Measurements from ENCODE around the gene TM2D1.

TM2D1 gene

GRCh38 chr1:61644303-61644702 is 80.6 kb downstream of the TM2D1 start:
- Histone ChIP-seq H3K9me2 (replicated peaks; ENCODE audit: control insufficient read depth, low read length) (no peaks in the 10 kb centered on the region), H3K27me3 (ENCODE audit: control insufficient read depth, low read length) (no peaks in the 10 kb centered on the region), H3K4me1 (ENCODE audit: control insufficient read depth, low read length) (peaks cover 9% of the 10 kb centered on the region), H3K79me2 (ENCODE audit: control insufficient read depth, low read length) (no peaks in the 10 kb centered on the region), H4K20me1 (ENCODE audit: control insufficient read depth, insufficient read depth, low read depth, low read length) (no peaks in the 10 kb centered on the region), H3K36me3 (ENCODE audit: control insufficient read depth, low read length) (no peaks in the 10 kb centered on the region), H3K4me3 (ENCODE audit: low read length) (no peak overlapping the region), H3K4me2 (ENCODE audit: low read length) (no peak overlapping the region), H3K27ac (ENCODE audit: low read depth, low read length) (no peak overlapping the region), H3K9me3 (ENCODE audit: control insufficient read depth, insufficient read depth, low read length) (no peaks in the 10 kb centered on the region), H3F3A (ENCODE audit: control insufficient read depth, insufficient read depth) (no peaks in the 10 kb centered on the region)
- TF ChIP-seq EZH2phosphoT487 (IDR thresholded peaks at IDR 0.05; ENCODE audit: borderline replicate concordance, low read length) = no peak
- TF ChIP-seq, protein P1, sequence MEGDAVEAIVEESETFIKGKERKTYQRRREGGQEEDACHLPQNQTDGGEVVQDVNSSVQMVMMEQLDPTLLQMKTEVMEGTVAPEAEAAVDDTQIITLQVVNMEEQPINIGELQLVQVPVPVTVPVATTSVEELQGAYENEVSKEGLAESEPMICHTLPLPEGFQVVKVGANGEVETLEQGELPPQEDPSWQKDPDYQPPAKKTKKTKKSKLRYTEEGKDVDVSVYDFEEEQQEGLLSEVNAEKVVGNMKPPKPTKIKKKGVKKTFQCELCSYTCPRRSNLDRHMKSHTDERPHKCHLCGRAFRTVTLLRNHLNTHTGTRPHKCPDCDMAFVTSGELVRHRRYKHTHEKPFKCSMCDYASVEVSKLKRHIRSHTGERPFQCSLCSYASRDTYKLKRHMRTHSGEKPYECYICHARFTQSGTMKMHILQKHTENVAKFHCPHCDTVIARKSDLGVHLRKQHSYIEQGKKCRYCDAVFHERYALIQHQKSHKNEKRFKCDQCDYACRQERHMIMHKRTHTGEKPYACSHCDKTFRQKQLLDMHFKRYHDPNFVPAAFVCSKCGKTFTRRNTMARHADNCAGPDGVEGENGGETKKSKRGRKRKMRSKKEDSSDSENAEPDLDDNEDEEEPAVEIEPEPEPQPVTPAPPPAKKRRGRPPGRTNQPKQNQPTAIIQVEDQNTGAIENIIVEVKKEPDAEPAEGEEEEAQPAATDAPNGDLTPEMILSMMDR (IDR thresholded peaks at IDR 0.05; ENCODE audit: low read depth, low read length, poor library complexity, severe bottlenecking) = no peak

DNA sequence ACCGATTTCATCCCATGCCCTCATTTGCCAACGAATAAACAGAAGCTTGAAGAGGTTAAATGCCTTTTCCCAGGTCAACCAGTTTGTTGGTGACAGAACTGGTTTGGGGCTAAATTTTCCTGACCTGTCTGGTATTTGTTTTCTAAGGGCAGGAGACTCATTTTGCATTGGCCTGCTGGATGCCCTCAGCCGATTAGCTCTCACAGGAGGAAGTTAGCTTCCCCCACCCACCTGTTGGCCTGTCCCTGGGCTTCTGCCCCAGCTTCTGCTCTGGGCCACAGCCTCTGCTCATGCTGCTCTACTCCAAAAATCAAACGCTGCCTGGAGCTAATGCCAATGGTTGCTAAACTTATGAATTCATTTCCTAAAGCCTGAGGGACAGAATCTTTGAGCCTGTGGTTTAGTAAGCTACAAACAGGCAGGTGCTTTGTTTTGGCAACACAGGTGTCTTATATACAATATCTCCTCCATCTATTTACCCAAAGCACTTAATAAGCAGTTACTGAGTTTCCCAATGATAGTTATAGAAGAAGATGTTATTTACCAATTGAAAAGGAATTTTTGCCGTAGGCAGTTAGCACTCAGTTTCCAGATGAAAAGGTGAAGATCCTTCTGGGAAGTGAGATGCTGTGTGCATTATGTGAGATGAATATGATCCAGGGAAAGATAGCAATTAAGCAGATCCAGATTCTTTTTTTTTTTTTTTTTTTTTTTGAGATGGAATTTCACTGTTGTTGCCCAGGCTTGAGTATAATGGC is 82.3 kb downstream of the TM2D1 start:
- Histone ChIP-seq H4K20me1 (ENCODE audit: control insufficient read depth, insufficient read depth, low read depth, low read length) (no peaks in the 10 kb centered on the region), H3K4me3 (ENCODE audit: low read length) (no peak overlapping the region), H3K36me3 (ENCODE audit: control insufficient read depth, low read length) (no peaks in the 10 kb centered on the region), H3K4me1 (ENCODE audit: control insufficient read depth, low read length) (peaks cover 9% of the 10 kb centered on the region), H3K4me2 (ENCODE audit: low read length) (no peak overlapping the region), H3K27me3 (ENCODE audit: control insufficient read depth, low read length) (no peaks in the 10 kb centered on the region), H3F3A (ENCODE audit: control insufficient read depth, insufficient read depth) (no peaks in the 10 kb centered on the region), H3K27ac (ENCODE audit: low read depth, low read length) (no peak overlapping the region), H3K79me2 (ENCODE audit: control insufficient read depth, low read length) (no peaks in the 10 kb centered on the region), H3K9me2 (replicated peaks; ENCODE audit: control insufficient read depth, low read length) (no peaks in the 10 kb centered on the region), H3K9me3 (ENCODE audit: control insufficient read depth, insufficient read depth, low read length) (no peaks in the 10 kb centered on the region)
- TF ChIP-seq, protein P1 (IDR thresholded peaks at IDR 0.05; ENCODE audit: low read depth, low read length, poor library complexity, severe bottlenecking) = no peak
- no peak for TF ChIP-seq EZH2phosphoT487 (IDR thresholded peaks at IDR 0.05; ENCODE audit: borderline replicate concordance, low read length)

DNA sequence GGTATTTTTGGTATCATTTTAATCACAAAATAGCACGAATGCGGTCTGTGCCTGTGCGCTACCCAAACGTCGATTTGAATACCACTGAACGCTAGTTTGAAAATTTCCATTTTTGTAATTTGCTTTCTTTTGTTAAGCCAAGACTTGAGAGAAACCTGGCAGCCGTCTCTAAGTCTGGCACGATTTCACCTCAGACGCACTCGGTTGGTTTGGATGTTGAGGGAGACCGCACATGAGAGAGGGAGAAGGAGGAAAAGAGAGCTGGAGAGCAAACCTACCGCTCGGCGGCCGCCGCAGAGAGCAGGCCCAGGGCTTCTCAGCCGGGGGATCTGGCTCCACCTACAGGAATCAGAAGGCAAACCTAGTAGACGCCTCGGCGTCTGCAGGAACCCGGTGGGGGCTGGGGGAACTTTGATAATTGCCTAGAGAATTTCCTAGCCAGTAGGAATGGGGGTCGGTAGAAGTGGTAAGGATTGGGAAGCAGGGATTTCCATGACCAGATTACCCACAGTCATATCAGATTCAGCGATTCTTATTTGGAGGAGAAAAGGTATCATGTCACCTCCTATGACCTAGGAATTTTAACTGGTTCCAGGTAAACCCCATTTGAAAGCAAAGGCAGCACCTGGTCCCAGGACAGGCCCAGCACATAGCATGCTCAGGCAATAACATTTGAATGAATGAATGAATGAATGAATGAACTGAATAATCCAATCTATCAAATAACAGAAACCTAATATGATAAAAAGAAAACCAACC is 83.2 kb downstream of the TM2D1 start:
- Histone ChIP-seq H3K27ac (ENCODE audit: low read depth, low read length) (no peak overlapping the region), H3K79me2 (ENCODE audit: control insufficient read depth, low read length) (no peaks in the 10 kb centered on the region), H3K9me2 (replicated peaks; ENCODE audit: control insufficient read depth, low read length) (no peaks in the 10 kb centered on the region), H3K4me2 (ENCODE audit: low read length) (peak overlapping the region; percentile 62), H3K4me1 (ENCODE audit: control insufficient read depth, low read length) (peaks cover 9% of the 10 kb centered on the region), H3K9me3 (ENCODE audit: control insufficient read depth, insufficient read depth, low read length) (no peaks in the 10 kb centered on the region), H3K27me3 (ENCODE audit: control insufficient read depth, low read length) (0 out of 2 replicates have a peak, but pooled peaks cover 2% of the 10 kb centered on the region), H4K20me1 (ENCODE audit: control insufficient read depth, insufficient read depth, low read depth, low read length) (no peaks in the 10 kb centered on the region), H3K36me3 (ENCODE audit: control insufficient read depth, low read length) (no peaks in the 10 kb centered on the region), H3K4me3 (ENCODE audit: low read length) (peak overlapping the region; percentile 40), H3F3A (ENCODE audit: control insufficient read depth, insufficient read depth) (no peaks in the 10 kb centered on the region)
- TF ChIP-seq EZH2phosphoT487 (IDR thresholded peaks at IDR 0.05; ENCODE audit: borderline replicate concordance, low read length) = no peak
- TF ChIP-seq, protein P1 (IDR thresholded peaks at IDR 0.05; ENCODE audit: low read depth, low read length, poor library complexity, severe bottlenecking) = peak; percentile 63
